ENCODE data around the gene EXD3.

The EXD3 gene

GRCh38 chr9:137432687-137433348 lies 9.9 kb upstream of the EXD3 start:
- no peak for DNase-seq (ENCODE audit: low spot score)

GRCh38 chr9:137431416-137431931 lies 8.5 kb upstream of the EXD3 start:
- DNase-seq (ENCODE audit: low spot score) = no peak

- DNase-seq (ENCODE audit: low spot score) = no peak
Observed at GRCh38 chr9:137430723-137431415, 7.9 kb upstream of the EXD3 start.

- no peak for DNase-seq (ENCODE audit: low spot score)
Observed at GRCh38 chr9:137429974-137430722, 7.2 kb upstream of the EXD3 start.

- no peak for DNase-seq (ENCODE audit: low spot score)
Observed at GRCh38 chr9:137429546-137429890, 6.6 kb upstream of the EXD3 start.

- DNase-seq (ENCODE audit: low spot score) = no peak
Observed at GRCh38 chr9:137428841-137429545, 6.0 kb upstream of the EXD3 start.

- DNase-seq (ENCODE audit: low spot score) = no peak
Observed at GRCh38 chr9:137428311-137428630, 5.3 kb upstream of the EXD3 start.

GRCh38 chr9:137427454-137428310 lies 4.7 kb upstream of the EXD3 start:
- DNase-seq (ENCODE audit: low spot score) = no peak

GRCh38 chr9:137426018-137426681 lies 3.2 kb upstream of the EXD3 start:
- no peak for DNase-seq (ENCODE audit: low spot score)

- no peak for DNase-seq (ENCODE audit: low spot score)
Observed at GRCh38 chr9:137423514-137424291, 741 bp upstream of the EXD3 start.

- no peak for DNase-seq (ENCODE audit: low spot score)
Observed at GRCh38 chr9:137421838-137422603, 941 bp downstream of the EXD3 start.

- DNase-seq (ENCODE audit: low spot score) = no peak
Observed at GRCh38 chr9:137417161-137418021, 5.6 kb downstream of the EXD3 start.

- DNase-seq (ENCODE audit: low spot score) = no peak
Observed at GRCh38 chr9:137416563-137417151, 6.3 kb downstream of the EXD3 start.

- no peak for DNase-seq (ENCODE audit: low spot score)
Observed at GRCh38 chr9:137416006-137416562, 6.9 kb downstream of the EXD3 start.

GRCh38 chr9:137415451-137415850 lies 7.5 kb downstream of the EXD3 start:
- no peak for DNase-seq (ENCODE audit: low spot score)

- no peak for DNase-seq (ENCODE audit: low spot score)
Observed at GRCh38 chr9:137412431-137412830, 10.5 kb downstream of the EXD3 start.

- DNase-seq (ENCODE audit: low spot score) = peak; percentile 40
Observed at GRCh38 chr9:137411645-137412380, 11.1 kb downstream of the EXD3 start.
